Measurements from ENCODE around the gene ZNF425.

DNA sequence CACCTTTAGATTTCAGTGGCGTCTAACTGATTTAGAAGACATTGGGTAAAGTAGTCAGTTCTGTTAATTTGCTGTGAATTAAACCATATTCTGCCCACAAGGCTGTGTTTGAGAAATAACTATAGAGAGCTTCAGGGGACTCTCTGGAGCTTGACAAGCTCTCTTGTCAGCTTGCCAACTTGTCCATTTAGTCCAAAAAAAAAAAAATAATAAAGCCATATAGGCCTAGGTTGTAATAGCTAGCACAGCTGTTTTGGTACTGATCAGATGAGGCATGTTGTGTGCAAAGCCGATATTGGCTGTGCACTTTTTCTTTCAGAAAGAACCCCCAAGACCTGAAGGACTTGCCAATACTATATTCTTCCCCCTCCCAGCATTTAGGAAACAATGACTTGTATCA, 49.0 kb upstream of the ZNF425 start:
- no peak for TF ChIP-seq POLR2A (IDR thresholded peaks at IDR 0.05)
- TF ChIP-seq, protein P1, sequence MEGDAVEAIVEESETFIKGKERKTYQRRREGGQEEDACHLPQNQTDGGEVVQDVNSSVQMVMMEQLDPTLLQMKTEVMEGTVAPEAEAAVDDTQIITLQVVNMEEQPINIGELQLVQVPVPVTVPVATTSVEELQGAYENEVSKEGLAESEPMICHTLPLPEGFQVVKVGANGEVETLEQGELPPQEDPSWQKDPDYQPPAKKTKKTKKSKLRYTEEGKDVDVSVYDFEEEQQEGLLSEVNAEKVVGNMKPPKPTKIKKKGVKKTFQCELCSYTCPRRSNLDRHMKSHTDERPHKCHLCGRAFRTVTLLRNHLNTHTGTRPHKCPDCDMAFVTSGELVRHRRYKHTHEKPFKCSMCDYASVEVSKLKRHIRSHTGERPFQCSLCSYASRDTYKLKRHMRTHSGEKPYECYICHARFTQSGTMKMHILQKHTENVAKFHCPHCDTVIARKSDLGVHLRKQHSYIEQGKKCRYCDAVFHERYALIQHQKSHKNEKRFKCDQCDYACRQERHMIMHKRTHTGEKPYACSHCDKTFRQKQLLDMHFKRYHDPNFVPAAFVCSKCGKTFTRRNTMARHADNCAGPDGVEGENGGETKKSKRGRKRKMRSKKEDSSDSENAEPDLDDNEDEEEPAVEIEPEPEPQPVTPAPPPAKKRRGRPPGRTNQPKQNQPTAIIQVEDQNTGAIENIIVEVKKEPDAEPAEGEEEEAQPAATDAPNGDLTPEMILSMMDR (IDR thresholded peaks at IDR 0.05): no peak
